Measurements from ENCODE around the gene ITPR2.
A peak's percentile ranks its signal among the peaks of the same experiment; 100 is the strongest.

Gene ITPR2

DNA sequence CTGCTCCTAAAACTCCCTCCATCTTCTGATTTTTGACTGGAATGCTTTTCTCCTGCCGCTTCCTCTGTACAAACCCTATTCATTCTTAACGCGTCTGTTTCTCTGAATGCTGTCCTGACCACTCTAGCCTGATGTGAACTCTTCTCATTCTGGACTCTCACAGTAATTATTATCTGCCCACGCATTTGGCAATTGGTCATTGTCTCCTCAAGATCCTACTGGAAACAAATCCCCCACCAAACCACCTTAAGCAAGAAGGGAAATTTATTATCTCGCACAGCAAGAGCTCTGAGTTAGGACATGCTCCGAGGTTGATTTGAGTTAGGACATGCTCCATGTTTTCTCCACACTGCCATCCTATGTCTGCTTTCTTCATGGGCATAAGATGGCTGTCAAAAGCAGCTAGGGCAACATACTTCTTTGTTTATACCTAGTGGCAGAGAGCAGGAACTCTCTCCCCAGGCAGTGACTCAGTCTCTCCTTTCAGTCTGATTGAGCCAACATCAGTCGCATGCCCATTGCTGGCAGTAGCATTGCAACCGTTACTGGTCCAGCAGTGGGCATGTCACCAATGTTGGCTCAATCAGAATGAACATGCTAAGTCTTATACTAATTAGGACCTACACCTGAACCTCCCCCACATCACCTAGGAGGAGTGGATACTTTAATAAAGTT lies 535.5 kb downstream of the ITPR2 start:
- H3K4me1 ChIP-seq (ENCODE audit: control insufficient read depth, insufficient read depth, low read depth, low read length): no peaks in the 10 kb centered on the region
- H3K4ac ChIP-seq (ENCODE audit: low read depth in 1 of 2, low read length in 2 of 2): no peak overlapping the region
- H2BK5ac ChIP-seq (ENCODE audit: low read depth, low read length, poor library complexity, severe bottlenecking): no peak overlapping the region
- no peak overlapping the region for H2AFZ ChIP-seq (ENCODE audit: low read depth, low read length)
- H3K9me3 ChIP-seq (ENCODE audit: control insufficient read depth, low read length): no peaks in the 10 kb centered on the region
- H2BK15ac ChIP-seq (ENCODE audit: low read depth, poor library complexity, severe bottlenecking): no peak overlapping the region
- 96% methylated on average over 7 of the region's 8 CpGs for WGBS
- no peaks in the 10 kb centered on the region for H3K79me1 ChIP-seq (replicated peaks; ENCODE audit: low read length, poor library complexity, severe bottlenecking)
- H3K9ac ChIP-seq (ENCODE audit: low read length): no peak overlapping the region
- H2BK120ac ChIP-seq (ENCODE audit: low read depth, low read length): no peak overlapping the region
- peak overlapping the region in 1 of 2 experiments; percentile 18 for H2BK12ac ChIP-seq (ENCODE audit: low read length in 2 of 2)
- no peaks in the 10 kb centered on the region for H3K36me3 ChIP-seq (ENCODE audit: control insufficient read depth in 1 of 2, insufficient read depth in 2 of 2, low read depth in 1 of 2, low read length in 2 of 2)
- no peak overlapping the region for H3K27ac ChIP-seq (ENCODE audit: low read length, poor library complexity, severe bottlenecking)
- H4K91ac ChIP-seq (ENCODE audit: low read length): no peak overlapping the region
- peak overlapping the region; percentile 4 to 70 for H3K18ac ChIP-seq (ENCODE audit: low read depth in 1 of 2, low read length in 2 of 2)
- no peak for DNase-seq
- no peak overlapping the region for H3K14ac ChIP-seq (ENCODE audit: low read length in 2 of 2)
- peak overlapping the region; percentile 13 for H2AK5ac ChIP-seq (ENCODE audit: low read length, severe bottlenecking)
- no peak overlapping the region for H3K4me2 ChIP-seq (ENCODE audit: low read length, poor library complexity, severe bottlenecking)
- H3K4me3 ChIP-seq (ENCODE audit: insufficient read depth in 1 of 2, low read depth in 1 of 2, low read length in 2 of 2): no peak overlapping the region
- no peak overlapping the region for H4K8ac ChIP-seq (ENCODE audit: low read length)
- no peak overlapping the region for H3K23ac ChIP-seq (ENCODE audit: low read length in 2 of 2)
- H3K27me3 ChIP-seq (ENCODE audit: control insufficient read depth in 1 of 2, insufficient read depth in 1 of 2, low read length in 2 of 2): no peaks in the 10 kb centered on the region

DNA sequence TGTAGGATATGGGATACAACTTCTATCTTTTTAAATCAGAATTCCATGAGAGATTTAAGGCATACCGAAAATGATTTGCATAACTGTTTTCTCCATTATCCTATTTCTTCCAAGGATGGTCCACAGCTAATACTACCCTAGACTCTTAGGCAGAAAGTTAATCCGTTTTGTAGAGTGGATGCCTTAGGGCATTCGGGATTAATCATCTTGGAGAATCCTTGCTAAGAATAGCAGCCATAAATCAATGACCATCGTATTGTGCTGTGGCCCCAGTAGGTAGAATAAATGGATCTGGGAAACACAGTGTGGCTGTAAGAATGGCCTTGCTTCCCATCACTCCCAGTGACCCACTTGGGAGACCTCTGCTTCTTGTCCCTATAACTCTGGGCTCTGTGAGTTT lies 538.0 kb downstream of the ITPR2 start:
- H2BK120ac ChIP-seq (ENCODE audit: low read depth, low read length): no peak overlapping the region
- no peak overlapping the region for H4K8ac ChIP-seq (ENCODE audit: low read length)
- H3K4me2 ChIP-seq (ENCODE audit: low read length, poor library complexity, severe bottlenecking): no peak overlapping the region
- H3K14ac ChIP-seq (ENCODE audit: low read length in 2 of 2): no peak overlapping the region
- no peak overlapping the region for H3K23ac ChIP-seq (ENCODE audit: low read length in 2 of 2)
- no peak overlapping the region for H3K4ac ChIP-seq (ENCODE audit: low read depth in 1 of 2, low read length in 2 of 2)
- DNase-seq: no peak
- H3K79me1 ChIP-seq (replicated peaks; ENCODE audit: low read length, poor library complexity, severe bottlenecking): no peaks in the 10 kb centered on the region
- no peak overlapping the region for H3K9ac ChIP-seq (ENCODE audit: low read length)
- H2BK15ac ChIP-seq (ENCODE audit: low read depth, poor library complexity, severe bottlenecking): no peak overlapping the region
- no peak overlapping the region for H4K91ac ChIP-seq (ENCODE audit: low read length)
- H3K18ac ChIP-seq (ENCODE audit: low read depth in 1 of 2, low read length in 2 of 2): no peak overlapping the region
- H3K4me3 ChIP-seq (ENCODE audit: insufficient read depth in 1 of 2, low read depth in 1 of 2, low read length in 2 of 2): no peak overlapping the region
- no peak overlapping the region for H2BK12ac ChIP-seq (ENCODE audit: low read length in 2 of 2)
- H2BK5ac ChIP-seq (ENCODE audit: low read depth, low read length, poor library complexity, severe bottlenecking): no peak overlapping the region
- no peaks in the 10 kb centered on the region for H3K27me3 ChIP-seq (ENCODE audit: control insufficient read depth in 1 of 2, insufficient read depth in 1 of 2, low read length in 2 of 2)
- H2AK5ac ChIP-seq (ENCODE audit: low read length, severe bottlenecking): no peak overlapping the region
- H2AFZ ChIP-seq (ENCODE audit: low read depth, low read length): no peak overlapping the region
- H3K9me3 ChIP-seq (ENCODE audit: control insufficient read depth, low read length): no peaks in the 10 kb centered on the region
- no peaks in the 10 kb centered on the region for H3K4me1 ChIP-seq (ENCODE audit: control insufficient read depth, insufficient read depth, low read depth, low read length)
- WGBS: 59% methylated on average over 4 of the region's 4 CpGs
- no peak overlapping the region for H3K27ac ChIP-seq (ENCODE audit: low read length, poor library complexity, severe bottlenecking)
- no peaks in the 10 kb centered on the region for H3K36me3 ChIP-seq (ENCODE audit: control insufficient read depth in 1 of 2, insufficient read depth in 2 of 2, low read depth in 1 of 2, low read length in 2 of 2)

DNA sequence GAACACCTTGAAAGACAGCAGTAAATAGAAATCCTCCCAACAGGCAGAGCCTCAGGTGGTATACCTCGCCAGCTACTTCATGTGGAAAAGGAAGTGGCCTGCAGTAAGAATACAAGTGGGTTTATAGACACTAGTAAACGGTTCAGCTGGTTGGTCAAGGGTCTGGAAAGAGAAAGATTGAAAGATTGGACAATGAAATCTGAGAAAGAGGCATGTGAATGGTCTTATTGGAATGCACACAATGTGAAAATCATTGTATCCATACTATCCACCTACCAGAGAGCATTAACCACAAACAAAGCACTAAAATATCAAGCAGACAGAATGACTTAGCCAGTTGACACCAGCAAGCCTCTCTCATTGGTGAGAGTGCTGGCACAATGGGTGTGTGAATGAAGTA lies 539.4 kb downstream of the ITPR2 start:
- H3K79me1 ChIP-seq (replicated peaks; ENCODE audit: low read length, poor library complexity, severe bottlenecking): no peaks in the 10 kb centered on the region
- no peak overlapping the region for H3K4ac ChIP-seq (ENCODE audit: low read depth in 1 of 2, low read length in 2 of 2)
- no peak overlapping the region for H3K4me3 ChIP-seq (ENCODE audit: insufficient read depth in 1 of 2, low read depth in 1 of 2, low read length in 2 of 2)
- no peak overlapping the region for H3K4me2 ChIP-seq (ENCODE audit: low read length, poor library complexity, severe bottlenecking)
- no peak overlapping the region for H2BK12ac ChIP-seq (ENCODE audit: low read length in 2 of 2)
- no peaks in the 10 kb centered on the region for H3K9me3 ChIP-seq (ENCODE audit: control insufficient read depth, low read length)
- no peak overlapping the region for H2AFZ ChIP-seq (ENCODE audit: low read depth, low read length)
- H3K36me3 ChIP-seq (ENCODE audit: control insufficient read depth in 1 of 2, insufficient read depth in 2 of 2, low read depth in 1 of 2, low read length in 2 of 2): no peaks in the 10 kb centered on the region
- H3K27me3 ChIP-seq (ENCODE audit: control insufficient read depth in 1 of 2, insufficient read depth in 1 of 2, low read length in 2 of 2): no peaks in the 10 kb centered on the region
- no peak overlapping the region for H3K14ac ChIP-seq (ENCODE audit: low read length in 2 of 2)
- no peak overlapping the region for H2BK120ac ChIP-seq (ENCODE audit: low read depth, low read length)
- no peak overlapping the region for H4K8ac ChIP-seq (ENCODE audit: low read length)
- no peak overlapping the region for H2AK5ac ChIP-seq (ENCODE audit: low read length, severe bottlenecking)
- no peak overlapping the region for H3K9ac ChIP-seq (ENCODE audit: low read length)
- 94% methylated on average over 2 of the region's 2 CpGs for WGBS
- no peak overlapping the region for H3K18ac ChIP-seq (ENCODE audit: low read depth in 1 of 2, low read length in 2 of 2)
- no peak overlapping the region for H3K23ac ChIP-seq (ENCODE audit: low read length in 2 of 2)
- no peak overlapping the region for H2BK15ac ChIP-seq (ENCODE audit: low read depth, poor library complexity, severe bottlenecking)
- DNase-seq: no peak
- no peak overlapping the region for H3K27ac ChIP-seq (ENCODE audit: low read length, poor library complexity, severe bottlenecking)
- H2BK5ac ChIP-seq (ENCODE audit: low read depth, low read length, poor library complexity, severe bottlenecking): no peak overlapping the region
- no peak overlapping the region for H4K91ac ChIP-seq (ENCODE audit: low read length)
- no peaks in the 10 kb centered on the region for H3K4me1 ChIP-seq (ENCODE audit: control insufficient read depth, insufficient read depth, low read depth, low read length)

DNA sequence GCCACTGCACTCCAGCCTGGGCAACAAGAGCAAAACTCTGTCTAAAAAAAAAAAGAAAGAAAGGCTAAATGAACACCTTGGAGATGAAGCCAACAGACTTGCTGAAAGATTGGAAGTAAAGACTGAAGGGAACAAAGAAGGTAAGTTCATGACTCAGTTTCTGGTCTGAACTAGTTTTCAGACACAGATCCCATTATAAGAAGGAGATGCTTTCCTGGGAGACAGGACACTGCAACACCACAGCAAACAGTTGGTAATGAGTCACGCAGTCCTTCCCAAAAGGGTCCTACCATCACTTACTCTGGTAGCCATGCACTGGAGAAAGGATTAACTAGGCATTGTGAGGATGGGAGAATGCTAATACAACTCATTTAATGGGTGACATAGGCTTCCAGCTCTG lies 540.4 kb downstream of the ITPR2 start:
- no peak overlapping the region for H2AK5ac ChIP-seq (ENCODE audit: low read length, severe bottlenecking)
- H2BK5ac ChIP-seq (ENCODE audit: low read depth, low read length, poor library complexity, severe bottlenecking): no peak overlapping the region
- no peak overlapping the region for H2AFZ ChIP-seq (ENCODE audit: low read depth, low read length)
- H2BK15ac ChIP-seq (ENCODE audit: low read depth, poor library complexity, severe bottlenecking): no peak overlapping the region
- DNase-seq: no peak
- H3K9me3 ChIP-seq (ENCODE audit: control insufficient read depth, low read length): no peaks in the 10 kb centered on the region
- no peaks in the 10 kb centered on the region for H3K27me3 ChIP-seq (ENCODE audit: control insufficient read depth in 1 of 2, insufficient read depth in 1 of 2, low read length in 2 of 2)
- H3K23ac ChIP-seq (ENCODE audit: low read length in 2 of 2): no peak overlapping the region
- H3K4me2 ChIP-seq (ENCODE audit: low read length, poor library complexity, severe bottlenecking): no peak overlapping the region
- H4K91ac ChIP-seq (ENCODE audit: low read length): no peak overlapping the region
- no peak overlapping the region for H3K9ac ChIP-seq (ENCODE audit: low read length)
- H3K4me1 ChIP-seq (ENCODE audit: control insufficient read depth, insufficient read depth, low read depth, low read length): peaks cover 4% of the 10 kb centered on the region
- no peak overlapping the region for H3K18ac ChIP-seq (ENCODE audit: low read depth in 1 of 2, low read length in 2 of 2)
- no peak overlapping the region for H3K27ac ChIP-seq (ENCODE audit: low read length, poor library complexity, severe bottlenecking)
- no peak overlapping the region for H3K4ac ChIP-seq (ENCODE audit: low read depth in 1 of 2, low read length in 2 of 2)
- H3K4me3 ChIP-seq (ENCODE audit: insufficient read depth in 1 of 2, low read depth in 1 of 2, low read length in 2 of 2): no peak overlapping the region
- WGBS: no CpG with 5 or more reads among the region's 1 CpG
- no peaks in the 10 kb centered on the region for H3K36me3 ChIP-seq (ENCODE audit: control insufficient read depth in 1 of 2, insufficient read depth in 2 of 2, low read depth in 1 of 2, low read length in 2 of 2)
- H3K79me1 ChIP-seq (replicated peaks; ENCODE audit: low read length, poor library complexity, severe bottlenecking): no peaks in the 10 kb centered on the region
- peak overlapping the region in 1 of 2 experiments; percentile 7 for H3K14ac ChIP-seq (ENCODE audit: low read length in 2 of 2)
- H2BK12ac ChIP-seq (ENCODE audit: low read length in 2 of 2): no peak overlapping the region
- H4K8ac ChIP-seq (ENCODE audit: low read length): no peak overlapping the region
- no peak overlapping the region for H2BK120ac ChIP-seq (ENCODE audit: low read depth, low read length)

Measured in mesenchymal stem cell (in vitro differentiated cells and primary cell).